ENCODE results near the gene ADCY10.
"Not testable (repeated sequence)": the region's sequence is repeated elsewhere in the genome, so short reads cannot be mapped to it uniquely, and the experiment has no call there.

ADCY10 gene

GRCh38 chr1:167856711-167857418, 57.1 kb downstream of the ADCY10 start:
- DNase-seq = no peak

GRCh38 chr1:167854184-167854583, 59.8 kb downstream of the ADCY10 start:
- no peak for DNase-seq

GRCh38 chr1:167849666-167850065, 64.3 kb downstream of the ADCY10 start:
- DNase-seq = no peak

GRCh38 chr1:167842872-167843271, 71.1 kb downstream of the ADCY10 start:
- DNase-seq = no peak

GRCh38 chr1:167841530-167841929, 72.4 kb downstream of the ADCY10 start:
- no peak for DNase-seq

GRCh38 chr1:167839009-167839408, 74.9 kb downstream of the ADCY10 start:
- DNase-seq = no peak

GRCh38 chr1:167837326-167837725, 76.6 kb downstream of the ADCY10 start:
- DNase-seq = no peak

GRCh38 chr1:167836197-167836596, 77.7 kb downstream of the ADCY10 start:
- no peak for DNase-seq

GRCh38 chr1:167833904-167834303, 80.0 kb downstream of the ADCY10 start:
- DNase-seq = no peak

- DNase-seq = no peak
Observed at GRCh38 chr1:167832693-167833092, 81.2 kb downstream of the ADCY10 start.

GRCh38 chr1:167830668-167831067, 83.3 kb downstream of the ADCY10 start:
- not testable (repeated sequence) for DNase-seq

- no peak for DNase-seq
Observed at GRCh38 chr1:167829868-167830267, 84.1 kb downstream of the ADCY10 start.

- DNase-seq = no peak
Observed at GRCh38 chr1:167826127-167826526, 87.8 kb downstream of the ADCY10 start.

- no peak for DNase-seq
Observed at GRCh38 chr1:167825419-167826079, 88.4 kb downstream of the ADCY10 start.

GRCh38 chr1:167824163-167824794, 89.7 kb downstream of the ADCY10 start:
- DNase-seq = no peak

GRCh38 chr1:167821969-167822685, 91.8 kb downstream of the ADCY10 start:
- DNase-seq = no peak

- DNase-seq = no peak
Observed at GRCh38 chr1:167821356-167821685, 92.6 kb downstream of the ADCY10 start.

- DNase-seq = no peak
Observed at GRCh38 chr1:167820684-167821355, 93.1 kb downstream of the ADCY10 start.

GRCh38 chr1:167819849-167820683, 93.9 kb downstream of the ADCY10 start:
- peak; percentile 77 for DNase-seq

GRCh38 chr1:167815650-167816049, 98.3 kb downstream of the ADCY10 start:
- no peak for DNase-seq

GRCh38 chr1:167812972-167813371, 101.0 kb downstream of the ADCY10 start:
- DNase-seq = no peak

- DNase-seq = no peak
Observed at GRCh38 chr1:167808690-167809089, 105.2 kb downstream of the ADCY10 start.
